HG03095 (cell line): ENCODE results near the gene CNNM3.
"Not testable (repeated sequence)": the region's sequence is repeated elsewhere in the genome, so short reads cannot be mapped to it uniquely, and the experiment has no call there.

Experiments
- ATAC-seq: cut with Tn5 transposase; IDR thresholded peaks from one replicate; pipeline ENCODE4 v1.9.1; 2021; ENCODE audit warnings: moderate library complexity; ENCODE audit not compliant: unreplicated experiment

Gene CNNM3

GRCh38 chr2:96860065-96861029 is 44.3 kb downstream of the CNNM3 start:
- ATAC-seq, result no peak

DNA sequence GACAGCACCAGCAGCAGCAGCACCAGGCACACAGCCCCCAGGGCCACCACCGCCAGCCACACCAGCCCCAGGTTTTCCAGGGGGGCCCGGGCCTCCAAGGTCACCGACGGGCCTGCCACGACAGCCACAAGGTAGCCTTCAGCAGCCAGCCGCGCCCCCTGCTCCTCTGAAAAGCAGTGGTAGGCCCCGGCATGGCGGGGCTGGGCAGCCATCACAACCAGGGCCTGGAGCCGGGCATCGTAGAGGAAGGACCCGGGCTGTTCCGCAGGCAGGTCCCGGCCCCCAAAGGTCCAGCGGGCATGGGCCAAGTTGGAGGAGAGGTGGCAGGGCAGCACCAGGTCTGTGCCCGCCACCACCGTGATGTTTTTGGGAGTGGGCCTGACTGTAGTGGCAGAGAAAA is 45.0 kb downstream of the CNNM3 start:
- ATAC-seq, result no peak

DNA sequence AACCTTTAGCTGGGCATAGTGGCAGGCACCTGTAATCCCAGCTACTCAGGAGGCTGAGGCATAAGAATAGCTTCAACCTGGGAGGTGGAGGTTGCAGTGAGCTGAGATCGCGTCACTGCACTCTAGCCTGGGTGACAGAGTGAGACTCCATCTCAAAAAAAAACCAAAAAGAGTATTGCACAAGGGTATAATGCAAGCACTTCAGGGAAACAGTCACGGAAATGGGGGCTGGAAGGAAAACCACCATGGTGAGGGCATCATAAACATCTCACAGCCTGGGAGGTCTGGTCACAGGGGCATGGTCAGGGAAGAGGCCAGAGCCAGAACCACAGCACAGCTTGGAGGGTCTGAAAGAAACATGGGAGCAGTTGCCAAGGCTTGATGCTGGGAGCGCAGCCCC is 47.0 kb downstream of the CNNM3 start:
- not testable (repeated sequence) for ATAC-seq

- ATAC-seq, result no peak
Observed at GRCh38 chr2:96863575-96864342, 47.7 kb downstream of the CNNM3 start.

DNA sequence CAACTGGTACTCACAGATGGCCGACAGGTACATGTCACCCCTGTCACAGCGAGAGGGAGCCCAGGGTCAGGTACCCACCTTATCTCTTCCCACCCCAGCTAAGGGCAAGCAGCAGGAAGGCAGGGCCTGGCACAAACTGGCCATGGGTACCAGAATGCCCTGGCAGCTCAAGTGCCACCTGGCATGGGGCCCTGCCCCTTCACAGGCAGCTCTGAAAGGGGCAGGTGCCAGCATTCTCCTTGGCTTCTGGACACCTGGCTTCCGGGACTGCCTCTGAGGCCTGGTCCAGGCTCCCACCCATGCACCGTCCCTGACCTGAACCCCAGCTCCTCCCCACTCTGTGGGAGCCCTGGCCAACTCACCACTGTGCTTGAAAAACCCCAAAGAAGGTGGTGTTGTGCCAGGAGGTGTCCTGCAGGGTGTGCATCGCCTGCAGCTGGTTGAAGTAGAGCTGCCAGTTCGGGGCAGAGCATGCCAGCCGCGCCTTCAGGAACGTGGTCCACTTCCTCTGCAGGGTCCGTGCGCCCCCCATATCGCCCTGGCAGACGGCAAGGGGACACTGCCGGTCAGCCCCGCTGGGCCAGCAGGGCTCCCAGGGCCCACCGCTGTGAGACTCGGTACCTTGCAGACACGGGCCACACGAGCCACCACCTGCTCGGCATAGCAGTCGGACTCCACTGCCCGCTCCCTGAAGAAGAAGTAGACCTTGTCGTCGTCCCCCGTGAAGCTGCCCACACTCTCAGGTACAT is 48.4 kb downstream of the CNNM3 start:
- no peak for ATAC-seq

- ATAC-seq, result no peak
Observed at GRCh38 chr2:96865654-96866053, 49.6 kb downstream of the CNNM3 start.

GRCh38 chr2:96866149-96866548 is 50.1 kb downstream of the CNNM3 start:
- ATAC-seq, result no peak

GRCh38 chr2:96866586-96866985 is 50.5 kb downstream of the CNNM3 start:
- no peak for ATAC-seq

DNA sequence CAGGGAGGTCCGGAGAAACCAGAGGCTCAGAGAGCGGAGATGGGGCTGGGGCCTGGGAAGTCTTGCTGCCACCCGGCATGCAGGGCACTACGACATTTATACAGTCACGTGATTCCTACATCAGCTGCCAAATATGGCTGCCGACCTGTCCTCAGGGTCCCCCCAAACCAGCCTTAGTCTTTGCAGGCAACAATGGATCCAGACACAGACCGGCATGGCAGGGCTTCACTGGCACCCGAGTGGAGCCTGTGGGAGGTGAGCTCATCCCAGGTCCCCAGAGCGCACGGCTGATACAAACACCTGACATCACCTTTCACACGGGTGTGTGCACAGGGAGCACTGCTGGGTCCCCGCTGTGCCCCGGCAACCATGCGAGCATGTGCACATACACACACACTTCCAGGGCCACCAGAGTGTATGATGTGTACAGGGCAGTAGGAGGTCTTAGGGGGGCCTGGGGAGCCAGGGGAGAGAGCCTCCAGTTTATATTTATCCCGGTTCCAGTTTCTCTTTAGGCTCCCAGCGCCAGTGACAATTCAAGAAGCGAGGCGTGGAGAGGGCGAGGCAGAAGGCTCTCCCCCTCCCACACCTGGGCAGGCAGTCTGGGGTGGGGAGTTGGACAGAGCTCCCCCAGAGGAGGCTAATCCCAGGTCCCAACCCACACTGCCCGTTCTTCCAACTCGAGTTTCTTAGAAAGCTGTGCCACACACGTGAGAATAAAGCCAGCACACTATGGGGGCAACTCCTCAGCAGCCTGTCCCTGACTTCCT is 51.1 kb downstream of the CNNM3 start:
- no peak for ATAC-seq

- no peak for ATAC-seq
Observed at GRCh38 chr2:96867756-96868554, 51.9 kb downstream of the CNNM3 start.

DNA sequence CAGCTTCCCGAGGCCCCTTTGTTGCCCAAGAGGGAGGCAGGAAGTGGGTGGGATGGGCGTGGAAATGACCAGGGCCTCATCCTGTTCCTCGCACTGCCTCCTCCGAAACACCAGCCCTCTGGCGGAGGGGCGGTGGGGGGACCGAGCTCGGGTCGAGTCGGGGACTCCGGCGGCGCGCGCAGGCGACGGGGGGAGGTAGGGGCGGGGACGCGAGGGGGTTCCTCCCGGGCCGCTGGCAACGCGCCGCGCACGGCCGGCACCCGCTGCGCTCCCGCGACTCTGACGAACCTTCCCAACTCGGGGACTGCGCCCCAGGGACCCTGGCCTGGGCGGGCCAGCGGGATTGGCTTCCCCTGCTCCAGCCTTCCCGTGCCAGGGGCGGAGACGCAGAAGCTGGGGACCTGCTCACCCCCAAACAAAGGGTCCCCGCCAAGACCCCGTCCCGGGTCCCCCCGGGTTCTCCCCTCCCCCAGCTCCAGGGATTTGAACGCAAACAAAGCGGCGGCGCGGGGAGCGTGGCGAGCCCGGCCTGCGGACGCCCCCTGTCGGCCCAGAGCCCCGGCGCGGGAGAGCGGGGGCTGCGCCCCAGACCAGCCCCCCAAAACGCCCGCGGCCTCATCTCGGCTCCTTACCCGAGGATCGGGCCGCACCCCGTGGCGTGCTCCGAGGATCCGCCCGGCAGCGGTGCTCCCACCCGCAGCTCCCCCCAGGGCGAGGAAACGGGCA is 52.6 kb downstream of the CNNM3 start:
- no peak for ATAC-seq

DNA sequence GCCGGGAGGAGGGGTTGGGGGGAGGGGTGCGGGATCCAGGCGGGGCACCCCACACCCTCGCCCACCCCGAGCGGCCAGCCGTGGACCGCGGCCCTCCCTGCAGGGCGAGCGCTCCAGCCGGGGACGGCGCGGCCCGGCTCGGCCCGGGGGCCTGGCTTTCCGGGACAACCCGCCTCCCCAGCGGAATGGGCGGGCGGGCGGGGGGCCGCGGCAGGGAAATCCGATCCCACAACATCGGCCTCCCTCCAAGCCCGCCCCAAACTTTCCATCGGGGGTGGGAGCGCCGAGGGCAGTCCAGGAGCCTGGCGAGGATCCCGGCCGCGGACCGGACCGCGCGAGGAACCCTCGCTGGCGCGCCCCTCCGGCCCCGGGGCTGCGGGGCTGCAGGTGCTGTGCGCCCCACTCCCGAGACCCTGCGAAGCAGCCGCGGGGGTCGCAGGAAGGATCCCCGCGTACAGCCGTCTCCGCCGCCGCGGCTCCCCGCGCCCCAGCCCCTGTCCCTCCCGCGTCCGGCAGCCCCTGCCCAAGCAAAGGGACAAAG is 53.3 kb downstream of the CNNM3 start:
- ATAC-seq, result no peak

GRCh38 chr2:96869822-96870625 is 54.0 kb downstream of the CNNM3 start, which contains the start of gene SEMA4C:
SEMA4C (minus strand) TSS chr2:96870080; CDS start chr2:96867886, 2,194 bp downstream.
- ATAC-seq, result no peak

DNA sequence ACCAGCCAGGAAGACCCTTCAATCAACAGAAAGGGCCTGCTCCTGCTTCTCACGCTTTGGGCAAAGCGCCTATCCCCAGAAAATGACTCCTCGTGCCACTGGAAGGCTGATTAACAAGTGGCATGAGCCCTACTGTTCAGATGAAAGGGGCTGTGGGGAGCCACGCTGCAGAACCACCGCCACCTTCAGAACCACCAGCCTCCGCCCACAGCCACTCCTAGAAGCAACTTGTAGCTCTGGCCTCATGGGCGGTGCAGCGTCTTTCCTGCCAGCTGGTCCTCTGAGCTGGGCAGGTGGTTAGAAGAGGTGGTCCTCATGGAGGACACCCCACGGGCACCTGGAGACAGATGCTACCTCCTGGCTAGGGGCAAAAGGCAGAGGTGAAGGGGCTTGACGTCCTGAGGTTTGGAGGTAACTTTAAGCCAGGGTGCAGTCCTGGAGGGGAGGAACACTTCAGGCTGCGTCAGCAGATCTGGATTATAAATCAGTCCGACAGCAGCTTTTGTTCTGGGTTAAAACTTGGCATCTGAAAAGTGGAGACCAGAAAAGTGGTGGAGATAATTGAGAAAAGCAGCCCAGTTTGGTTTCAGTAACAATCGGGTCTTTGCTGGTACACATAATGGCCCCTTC is 54.7 kb downstream of the CNNM3 start:
- no peak for ATAC-seq

DNA sequence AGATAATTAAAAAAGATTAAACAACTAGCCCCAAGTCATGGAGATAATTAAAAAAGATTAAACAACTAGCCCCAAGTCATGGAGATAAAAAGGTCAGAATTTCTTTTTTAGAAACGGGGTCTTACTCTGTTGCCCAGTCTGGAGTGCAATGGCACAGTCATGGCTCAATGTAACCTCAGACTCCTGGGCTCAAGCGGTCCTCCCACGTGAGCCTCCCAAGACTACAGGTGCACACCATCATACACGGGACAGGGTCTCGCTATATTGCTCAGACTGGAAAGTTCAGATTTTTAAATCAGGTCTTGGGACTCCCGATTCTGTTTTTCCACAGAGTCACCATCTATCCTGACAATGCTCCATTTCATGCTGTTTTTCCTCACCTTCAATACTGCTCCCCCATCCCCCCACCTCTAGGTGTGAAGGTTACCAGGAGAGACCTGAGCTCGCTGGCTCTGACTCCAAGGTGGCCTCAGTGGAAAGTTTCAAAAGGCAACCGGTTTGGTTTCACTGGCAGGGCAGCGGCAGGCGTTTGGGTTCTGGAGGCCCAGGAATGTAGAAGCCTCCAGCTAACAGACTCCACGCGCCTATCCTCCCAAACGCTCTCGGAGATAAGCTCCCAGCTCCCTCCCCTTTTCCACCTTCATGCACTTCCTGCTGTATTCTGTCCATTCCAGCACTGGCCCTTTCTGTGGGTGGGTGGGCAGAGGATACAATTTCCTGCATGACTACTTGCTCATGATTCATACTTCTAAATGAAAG is 56.7 kb downstream of the CNNM3 start:
- ATAC-seq, result no peak

DNA sequence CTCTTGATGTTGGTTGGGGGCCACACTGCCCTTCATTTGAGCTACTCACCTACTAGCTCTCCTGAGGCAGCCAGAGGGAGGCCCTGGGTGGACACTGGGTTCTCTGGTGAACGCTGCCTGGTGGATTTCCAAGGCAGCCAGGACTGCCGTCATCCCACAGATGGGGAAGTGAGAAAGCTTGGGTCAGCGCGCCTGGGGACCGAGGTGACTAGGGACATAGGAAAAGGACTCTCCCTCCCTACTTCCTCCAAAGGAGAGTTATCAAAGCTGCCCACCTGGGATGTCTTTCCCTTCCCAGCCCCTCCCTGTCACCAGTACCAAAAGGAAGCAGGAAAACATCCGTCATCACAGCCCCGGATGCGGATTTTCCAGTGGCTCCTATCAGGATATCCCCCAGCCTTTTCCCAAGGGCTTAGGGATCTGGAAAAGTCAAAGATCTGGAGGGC is 57.6 kb downstream of the CNNM3 start:
- no peak for ATAC-seq
